ENCODE measurements around the gene ICAM2. TPM values are rescaled to one million over a fixed set of nuclear protein-coding genes. Genes with fewer than 3 reads are reported as not detected.

The ICAM2 gene
- total RNA-seq, 1 donor from 2014 or later = not detected

- Histone ChIP-seq H3K4me3 (ENCODE audit: insufficient read depth, low read depth, low read length) (no peak overlapping the region), H3K79me2 (ENCODE audit: insufficient read depth, low read length) (no peaks in the 10 kb centered on the region), H3K27ac (ENCODE audit: low read depth, low read length) (no peak overlapping the region), H3K9me3 (ENCODE audit: insufficient read depth, low read depth, low read length) (no peaks in the 10 kb centered on the region), H3K4me1 (ENCODE audit: insufficient read depth, low read length) (peaks cover 6% of the 10 kb centered on the region), H3K4me2 (ENCODE audit: low read length) (no peak overlapping the region), H3K27me3 (ENCODE audit: insufficient read depth, low read length) (no peaks in the 10 kb centered on the region), H4K20me1 (ENCODE audit: insufficient read depth, low read length) (no peaks in the 10 kb centered on the region), H3K36me3 (ENCODE audit: insufficient read depth, low read length) (no peaks in the 10 kb centered on the region), H3K9ac (ENCODE audit: low read length) (no peak overlapping the region), H2AFZ (ENCODE audit: low read depth, low read length) (no peak overlapping the region)
- Mint-ChIP-seq H3K4me3 (ENCODE audit: unreplicated experiment) (no peak overlapping the region), H3K4me1 (ENCODE audit: low read depth, unreplicated experiment) (peaks cover 9% of the 10 kb centered on the region), H3K27me3 (ENCODE audit: low read depth, unreplicated experiment) (peaks cover 20% of the 10 kb centered on the region), H3K9me3 (ENCODE audit: unreplicated experiment) (no peaks in the 10 kb centered on the region), H3K27ac (ENCODE audit: unreplicated experiment) (no peak overlapping the region), H3K36me3 (ENCODE audit: low read depth, unreplicated experiment) (no peaks in the 10 kb centered on the region)
- no peak for TF ChIP-seq EZH2 (IDR thresholded peaks at IDR 0.05; ENCODE audit: insufficient read depth, low read length)
- FAIRE-seq = no peak
- no peak for DNase-seq (ENCODE audit: low read depth)
These were observed 13.9 kb downstream of the ICAM2 start for GRCh38 chr17:64006361-64007088.

- H3K4me1 ChIP-seq (ENCODE audit: insufficient read depth, low read length) = peaks cover 6% of the 10 kb centered on the region
- peaks cover 20% of the 10 kb centered on the region for H3K27me3 Mint-ChIP-seq (ENCODE audit: low read depth, unreplicated experiment)
- no peaks in the 10 kb centered on the region for H3K27me3 ChIP-seq (ENCODE audit: insufficient read depth, low read length)
- H4K20me1 ChIP-seq (ENCODE audit: insufficient read depth, low read length) = no peaks in the 10 kb centered on the region
- no peaks in the 10 kb centered on the region for H3K79me2 ChIP-seq (ENCODE audit: insufficient read depth, low read length)
- no peak overlapping the region for H2AFZ ChIP-seq (ENCODE audit: low read depth, low read length)
- H3K27ac Mint-ChIP-seq (ENCODE audit: unreplicated experiment) = no peak overlapping the region
- H3K36me3 Mint-ChIP-seq (ENCODE audit: low read depth, unreplicated experiment) = no peaks in the 10 kb centered on the region
- H3K4me2 ChIP-seq (ENCODE audit: low read length) = no peak overlapping the region
- DNase-seq (ENCODE audit: low read depth) (no peak), FAIRE-seq (no peak)
- H3K4me3 Mint-ChIP-seq (ENCODE audit: unreplicated experiment) = no peak overlapping the region
- peaks cover 9% of the 10 kb centered on the region for H3K4me1 Mint-ChIP-seq (ENCODE audit: low read depth, unreplicated experiment)
- no peak overlapping the region for H3K9ac ChIP-seq (ENCODE audit: low read length)
- H3K9me3 ChIP-seq (ENCODE audit: insufficient read depth, low read depth, low read length) = no peaks in the 10 kb centered on the region
- no peak overlapping the region for H3K27ac ChIP-seq (ENCODE audit: low read depth, low read length)
- no peaks in the 10 kb centered on the region for H3K9me3 Mint-ChIP-seq (ENCODE audit: unreplicated experiment)
- no peak overlapping the region for H3K4me3 ChIP-seq (ENCODE audit: insufficient read depth, low read depth, low read length)
- no peaks in the 10 kb centered on the region for H3K36me3 ChIP-seq (ENCODE audit: insufficient read depth, low read length)
- TF ChIP-seq EZH2 (IDR thresholded peaks at IDR 0.05; ENCODE audit: insufficient read depth, low read length) (no peak), CTCF (IDR thresholded peaks at IDR 0.05; ENCODE audit: insufficient read depth, low read depth, low read length) (no peak)
These were observed 14.7 kb downstream of the ICAM2 start for GRCh38 chr17:64005734-64006167.

GRCh38 chr17:64004903-64005733 is 15.3 kb downstream of the ICAM2 start:
- no peaks in the 10 kb centered on the region for H3K36me3 ChIP-seq (ENCODE audit: insufficient read depth, low read length)
- no peaks in the 10 kb centered on the region for H4K20me1 ChIP-seq (ENCODE audit: insufficient read depth, low read length)
- Mint-ChIP-seq H3K27me3 (ENCODE audit: low read depth, unreplicated experiment) (peaks cover 20% of the 10 kb centered on the region), H3K4me1 (ENCODE audit: low read depth, unreplicated experiment) (peaks cover 9% of the 10 kb centered on the region), H3K36me3 (ENCODE audit: low read depth, unreplicated experiment) (no peaks in the 10 kb centered on the region), H3K27ac (ENCODE audit: unreplicated experiment) (no peak overlapping the region), H3K4me3 (ENCODE audit: unreplicated experiment) (no peak overlapping the region), H3K9me3 (ENCODE audit: unreplicated experiment) (no peaks in the 10 kb centered on the region)
- no peaks in the 10 kb centered on the region for H3K9me3 ChIP-seq (ENCODE audit: insufficient read depth, low read depth, low read length)
- DNase-seq (ENCODE audit: low read depth) = no peak
- no peak overlapping the region for H3K27ac ChIP-seq (ENCODE audit: low read depth, low read length)
- TF ChIP-seq CTCF (IDR thresholded peaks at IDR 0.05; ENCODE audit: insufficient read depth, low read depth, low read length) (no peak), EZH2 (IDR thresholded peaks at IDR 0.05; ENCODE audit: insufficient read depth, low read length) (no peak)
- H3K79me2 ChIP-seq (ENCODE audit: insufficient read depth, low read length) = no peaks in the 10 kb centered on the region
- H3K4me2 ChIP-seq (ENCODE audit: low read length) = no peak overlapping the region
- no peak overlapping the region for H3K4me3 ChIP-seq (ENCODE audit: insufficient read depth, low read depth, low read length)
- H2AFZ ChIP-seq (ENCODE audit: low read depth, low read length) = no peak overlapping the region
- H3K4me1 ChIP-seq (ENCODE audit: insufficient read depth, low read length) = peaks cover 6% of the 10 kb centered on the region
- no peak overlapping the region for H3K9ac ChIP-seq (ENCODE audit: low read length)
- H3K27me3 ChIP-seq (ENCODE audit: insufficient read depth, low read length) = no peaks in the 10 kb centered on the region
- FAIRE-seq = no peak
